Large intestine (tissue), 3 donors: ENCODE data around the gene NUAK1. TPM values are rescaled to one million over a fixed set of nuclear protein-coding genes. Genes with fewer than 3 reads are reported as not detected.

Source experiments
- DNase-seq, 2 donors: peaks; one replicate each; pipeline versions ENCODE4 v3.0.0 to v3.0.0-alpha.2; 2013
- H3K27ac ChIP-seq: one replicate; pipeline ENCODE4 v1.5.1; 2013; ENCODE audit warnings: low read length
- H3K27me3 ChIP-seq: 2 replicates; pipeline ENCODE4 v1.6.1; 2013; ENCODE audit warnings: low read length; ENCODE audit not compliant: control insufficient read depth, insufficient read depth
- H3K36me3 ChIP-seq: 2 replicates; pipeline ENCODE4 v1.6.1; 2013; ENCODE audit warnings: low read length; ENCODE audit not compliant: control insufficient read depth, insufficient read depth
- H3K4me1 ChIP-seq: one replicate; pipeline ENCODE4 v1.6.1; 2013; ENCODE audit warnings: low read length; ENCODE audit not compliant: control insufficient read depth, insufficient read depth
- H3K4me3 ChIP-seq: one replicate; pipeline ENCODE4 v1.5.1; 2013; ENCODE audit warnings: low read length
- H3K9me3 ChIP-seq: one replicate; pipeline ENCODE4 v1.6.1; 2013; ENCODE audit warnings: mild to moderate bottlenecking, low read depth, low read length, moderate library complexity; ENCODE audit not compliant: control insufficient read depth
- WGBS: methylation state at CpG from one replicate; pipeline ENCODE4 v1.1.5; 2013; ENCODE audit warnings: low lambda C conversion rate; ENCODE audit not compliant: insufficient coverage; 5-methylcytosine and 5-hydroxymethylcytosine counted together
- polyA plus RNA-seq: library from polyadenylated mRNA; unstranded; fragments of 120-200 nt; gene quantifications from one replicate; pipeline ENCODE4 v1.2.1, GENCODE V29; 2013

Gene NUAK1
- polyA plus RNA-seq, 1 donor = 3.1 TPM

- WGBS = 4% methylated on average over 5 of the region's 66 CpGs
- Histone ChIP-seq H3K27ac (peak overlapping the region; percentile 60), H3K4me3 (peak overlapping the region; percentile 79), H3K9me3 (no peaks in the 10 kb centered on the region), H3K4me1 (peaks cover 6% of the 10 kb centered on the region), H3K27me3 (peaks cover 20% of the 10 kb centered on the region), H3K36me3 (no peaks in the 10 kb centered on the region)
- peak; percentile 61 to 82 for DNase-seq
Observed at GRCh38 chr12:106139422-106140171, 843 bp upstream of the NUAK1 start.

GRCh38 chr12:106138357-106138632 is 459 bp downstream of the NUAK1 start:
- Histone ChIP-seq H3K27ac (no peak overlapping the region), H3K4me1 (peaks cover 6% of the 10 kb centered on the region), H3K9me3 (no peaks in the 10 kb centered on the region), H3K36me3 (no peaks in the 10 kb centered on the region), H3K27me3 (peaks cover 20% of the 10 kb centered on the region), H3K4me3 (peak overlapping the region; percentile 40)
- no CpG with 5 or more reads among the region's 23 CpGs for WGBS
- peak in 1 of 2 donors; percentile 37 for DNase-seq

GRCh38 chr12:106137530-106138356 is 1.0 kb downstream of the NUAK1 start:
- DNase-seq = no peak
- Histone ChIP-seq H3K9me3 (no peaks in the 10 kb centered on the region), H3K36me3 (no peaks in the 10 kb centered on the region), H3K4me1 (peaks cover 6% of the 10 kb centered on the region), H3K27me3 (peaks cover 20% of the 10 kb centered on the region), H3K27ac (no peak overlapping the region), H3K4me3 (peak overlapping the region; percentile 40)
- WGBS = 0% methylated on average over 1 of the region's 20 CpGs

GRCh38 chr12:106136263-106136662 is 2.5 kb downstream of the NUAK1 start:
- Histone ChIP-seq H3K4me3 (no peak overlapping the region), H3K27ac (no peak overlapping the region), H3K27me3 (peaks cover 20% of the 10 kb centered on the region)

GRCh38 chr12:106135781-106136180 is 3.0 kb downstream of the NUAK1 start:
- Histone ChIP-seq H3K9me3 (no peaks in the 10 kb centered on the region), H3K4me3 (no peak overlapping the region), H3K27me3 (peaks cover 20% of the 10 kb centered on the region), H3K4me1 (peaks cover 9% of the 10 kb centered on the region), H3K36me3 (no peaks in the 10 kb centered on the region), H3K27ac (no peak overlapping the region)
- WGBS = 100% methylated on average over 1 of the region's 4 CpGs
- DNase-seq = no peak

More at GRCh38 chr12:106136263-106136662, 2.5 kb downstream of the NUAK1 start:
- Histone ChIP-seq H3K4me1 (peaks cover 9% of the 10 kb centered on the region), H3K36me3 (no peaks in the 10 kb centered on the region), H3K9me3 (no peaks in the 10 kb centered on the region)
- DNase-seq = peak; percentile 47 to 71
- no CpG with 5 or more reads among the region's 13 CpGs for WGBS

- no CpG with 5 or more reads among the region's 6 CpGs for WGBS
- H3K9me3 ChIP-seq = no peaks in the 10 kb centered on the region
- peaks cover 18% of the 10 kb centered on the region for H3K27me3 ChIP-seq
- no peak overlapping the region for H3K4me3 ChIP-seq
- DNase-seq = no peak
- H3K36me3 ChIP-seq = no peaks in the 10 kb centered on the region
- H3K4me1 ChIP-seq = peaks cover 3% of the 10 kb centered on the region
- no peak overlapping the region for H3K27ac ChIP-seq
Observed at GRCh38 chr12:106135075-106135474, 3.7 kb downstream of the NUAK1 start.

- peaks cover 3% of the 10 kb centered on the region for H3K4me1 ChIP-seq
- H3K4me3 ChIP-seq = no peak overlapping the region
- no peaks in the 10 kb centered on the region for H3K36me3 ChIP-seq
- no peaks in the 10 kb centered on the region for H3K9me3 ChIP-seq
- H3K27ac ChIP-seq = no peak overlapping the region
- peaks cover 18% of the 10 kb centered on the region for H3K27me3 ChIP-seq
- no CpG with 5 or more reads among the region's 3 CpGs for WGBS
- DNase-seq = no peak
Observed at GRCh38 chr12:106134294-106134949, 4.3 kb downstream of the NUAK1 start.

- Histone ChIP-seq H3K27me3 (peaks cover 16% of the 10 kb centered on the region), H3K4me1 (peaks cover 3% of the 10 kb centered on the region), H3K9me3 (no peaks in the 10 kb centered on the region), H3K36me3 (no peaks in the 10 kb centered on the region), H3K4me3 (no peak overlapping the region), H3K27ac (no peak overlapping the region)
- no peak for DNase-seq
- no CpG with 5 or more reads among the region's 4 CpGs for WGBS
Observed at GRCh38 chr12:106133136-106134087, 5.3 kb downstream of the NUAK1 start.

- peaks cover 3% of the 10 kb centered on the region for H3K4me1 ChIP-seq
- DNase-seq = no peak
- no peaks in the 10 kb centered on the region for H3K9me3 ChIP-seq
- H3K36me3 ChIP-seq = no peaks in the 10 kb centered on the region
- no peak overlapping the region for H3K27ac ChIP-seq
- peaks cover 7% of the 10 kb centered on the region for H3K27me3 ChIP-seq
- H3K4me3 ChIP-seq = no peak overlapping the region
- WGBS = 67% methylated on average over 3 of the region's 7 CpGs
Observed at GRCh38 chr12:106132175-106133135, 6.3 kb downstream of the NUAK1 start.
